Activated T-cell treated with anti-CD3 and anti-CD28 coated beads for 1 hour (primary cell): ENCODE results near the gene PTCD3.

Experiments
- DNase-seq: peaks from one replicate; pipeline ENCODE4 v3.0.0-alpha.2; 2020; ENCODE audit warnings: low read depth

The PTCD3 gene

DNA sequence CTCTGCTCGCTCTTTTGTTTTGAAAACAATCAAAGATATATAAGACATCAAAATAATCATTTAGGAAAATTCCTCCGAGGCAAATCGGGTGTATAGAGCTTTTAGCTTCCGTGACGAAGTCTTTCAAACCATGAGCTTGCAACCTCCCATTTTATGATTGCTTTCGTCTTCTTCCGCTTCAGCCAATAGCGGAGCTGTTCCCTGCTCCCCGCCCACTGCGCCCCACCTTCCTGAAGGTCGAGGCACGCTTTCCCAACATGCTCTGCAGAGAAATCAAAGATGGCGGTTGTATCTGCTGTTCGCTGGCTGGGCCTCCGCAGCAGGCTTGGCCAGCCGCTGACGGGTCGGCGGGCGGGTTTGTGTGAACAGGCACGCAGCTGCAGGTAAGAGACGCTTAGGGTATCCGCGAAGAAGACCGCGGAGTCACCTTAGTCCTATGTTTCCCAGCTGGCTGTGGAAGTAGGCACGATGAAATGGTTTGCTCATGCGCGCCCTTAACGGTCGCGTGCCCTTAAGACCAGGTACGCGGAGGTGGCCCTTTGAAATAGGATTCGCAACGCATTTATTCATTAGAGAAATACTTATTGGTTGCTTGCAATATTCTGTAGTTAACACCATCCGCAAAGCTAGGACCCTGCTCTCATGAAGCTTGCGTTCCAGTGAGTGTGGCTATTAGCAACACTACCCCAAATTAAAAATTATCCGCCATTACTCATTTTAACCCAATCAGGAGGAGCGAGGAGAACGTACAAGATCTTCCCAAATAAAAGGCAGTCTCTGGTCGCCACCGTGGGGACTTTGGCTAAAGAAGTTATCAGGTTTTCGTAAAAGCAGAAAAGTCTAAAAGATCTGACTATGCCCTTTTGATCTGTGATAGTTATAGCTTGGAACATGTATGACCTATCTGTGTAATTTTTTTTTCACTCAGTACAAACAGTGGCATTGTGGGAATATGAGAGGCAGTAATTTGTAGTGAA lies at the start of gene PTCD3:
Gene PTCD3 (plus strand): TSS at position 267 of the 977 bp plus-strand sequence. CDS start 13 bp downstream, at position 280.
- DNase-seq = peak; percentile 88

DNA sequence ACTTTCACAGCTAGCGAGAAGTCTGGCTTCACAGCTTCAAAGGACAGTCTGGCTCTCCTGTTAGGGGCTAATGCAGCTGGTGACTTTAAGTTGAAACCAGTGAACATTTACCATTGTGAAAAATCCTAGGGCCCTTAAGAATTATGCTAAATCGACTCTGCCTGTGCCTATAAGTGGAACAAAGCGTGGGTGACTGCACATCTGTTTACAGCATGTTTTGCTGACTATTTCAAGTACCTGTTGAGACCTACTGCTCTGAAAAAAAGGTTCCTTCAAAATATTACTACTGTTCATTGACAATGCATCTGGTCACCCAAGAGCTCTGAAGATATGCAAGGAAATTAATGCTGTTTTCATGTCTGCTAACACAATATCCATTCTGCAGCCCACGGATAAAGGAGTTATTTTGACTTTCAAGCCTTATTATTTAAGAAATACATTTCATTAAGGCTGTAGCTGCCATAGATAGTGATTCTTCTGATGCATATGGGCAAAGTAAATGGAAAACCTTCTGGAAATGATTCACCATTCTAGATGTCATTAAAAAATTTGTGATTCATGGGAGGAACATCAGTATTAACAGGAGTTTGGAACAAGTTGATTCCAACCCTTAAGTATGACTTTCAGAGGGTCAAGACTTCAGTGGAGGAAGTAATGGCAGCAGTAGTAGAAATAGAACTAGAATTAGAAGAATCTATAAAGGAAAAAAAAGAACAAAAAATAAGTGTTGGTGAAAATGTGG lies 49.3 kb upstream of the PTCD3 start:
- no peak for DNase-seq

DNA sequence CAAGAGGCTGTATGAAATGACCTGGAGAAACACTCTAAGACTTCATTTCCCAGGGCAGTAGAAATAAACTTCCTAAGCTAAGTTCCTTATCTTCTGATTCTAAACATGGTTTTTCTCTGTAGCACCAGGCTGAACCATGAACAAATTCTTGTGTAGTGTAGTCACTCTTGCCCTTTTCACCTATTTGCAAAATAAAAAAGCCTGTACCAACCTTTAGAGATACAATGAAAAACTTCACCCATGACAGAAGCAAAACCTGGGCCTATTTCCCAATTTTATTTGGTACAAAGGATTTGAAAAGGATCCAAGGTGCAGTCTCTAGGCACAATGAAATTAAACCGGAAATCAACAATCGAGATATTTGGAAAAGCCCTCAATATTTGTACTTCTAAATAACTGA lies 44.0 kb upstream of the PTCD3 start:
- DNase-seq = no peak

DNA sequence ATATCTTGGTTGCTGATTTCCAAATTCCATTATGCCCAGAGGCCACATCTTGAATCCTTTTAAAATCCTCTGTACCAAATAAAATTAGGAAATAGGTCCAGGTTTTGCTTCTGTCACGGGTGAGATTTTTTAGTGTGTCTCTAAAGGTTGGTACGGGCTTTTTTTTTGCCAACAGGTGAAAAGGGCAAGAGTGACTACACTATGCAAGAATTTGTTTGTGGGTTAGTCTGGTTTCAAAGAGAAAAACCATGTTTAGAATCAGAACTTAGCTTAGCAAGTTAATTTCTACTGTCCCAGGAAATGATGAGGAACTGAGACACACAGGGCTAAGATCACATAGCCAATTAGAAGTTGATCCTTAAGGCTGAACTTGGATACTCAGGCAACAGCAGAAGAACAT lies 42.0 kb upstream of the PTCD3 start:
- DNase-seq = no peak

DNA sequence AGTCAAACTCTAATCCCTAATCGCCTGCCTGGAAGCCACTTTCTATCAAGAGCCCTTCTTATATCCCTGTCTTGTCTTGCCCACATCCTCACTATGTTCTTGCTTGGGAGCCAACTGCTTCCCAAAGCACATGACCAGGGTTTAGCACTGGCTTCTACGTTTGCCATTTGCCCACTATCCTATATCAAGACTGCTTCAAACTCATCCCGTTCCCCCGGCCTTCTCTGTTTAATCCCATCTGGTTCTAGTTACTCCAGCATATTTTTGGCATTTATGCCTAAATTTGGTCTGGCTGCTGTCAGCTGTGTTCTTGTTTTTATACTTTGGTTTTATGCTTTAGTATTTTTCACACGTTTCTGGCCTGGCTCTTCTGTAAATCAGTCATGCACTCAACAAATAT lies 40.5 kb upstream of the PTCD3 start:
- DNase-seq = no peak

GRCh38 chr2:86066007-86066578 lies 39.9 kb upstream of the PTCD3 start:
- no peak for DNase-seq

DNA sequence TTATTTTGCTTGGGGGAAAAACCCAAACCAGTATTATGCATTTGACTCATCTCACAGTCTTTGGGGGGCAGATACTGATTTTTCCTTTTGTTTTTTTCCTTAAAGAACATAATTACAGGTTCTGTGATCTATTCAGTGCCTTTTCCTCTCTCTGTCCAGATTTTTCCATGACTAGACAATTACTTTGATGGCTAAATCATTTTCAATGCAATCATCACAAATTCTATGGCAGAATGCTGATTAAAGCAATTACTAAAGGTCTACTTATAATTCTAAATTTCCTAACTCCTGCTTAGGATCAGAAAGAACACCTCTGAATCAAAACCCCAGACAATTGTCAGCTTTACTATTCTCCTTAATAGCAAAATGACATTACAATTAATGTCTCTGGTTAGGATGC lies 39.1 kb upstream of the PTCD3 start:
- DNase-seq = no peak

DNA sequence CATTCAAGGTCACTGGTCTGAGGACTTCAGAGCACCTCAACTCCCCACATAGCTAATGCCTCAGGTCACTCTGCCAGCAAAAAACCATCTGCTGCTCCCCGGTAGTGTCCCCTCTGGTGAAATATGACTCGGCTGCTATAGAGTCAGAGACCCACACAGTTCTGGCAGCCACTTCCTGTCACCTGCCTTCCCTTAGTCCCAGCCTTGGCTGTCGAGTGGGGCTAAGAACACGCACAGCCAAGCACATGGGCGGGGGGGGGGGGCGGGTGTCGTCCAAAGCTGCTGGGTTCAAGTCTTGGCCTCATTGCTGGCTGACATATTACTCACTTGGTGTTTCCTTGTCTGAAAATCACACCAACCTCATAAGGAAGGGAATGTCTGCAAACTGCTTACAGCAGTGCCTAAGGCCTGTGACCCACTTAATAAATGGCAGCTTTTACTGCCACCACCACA lies 37.9 kb upstream of the PTCD3 start:
- peak; percentile 25 for DNase-seq

GRCh38 chr2:86068648-86069047 lies 37.4 kb upstream of the PTCD3 start:
- DNase-seq = no peak

- no peak for DNase-seq
Observed at GRCh38 chr2:86069091-86069685, 36.8 kb upstream of the PTCD3 start.

- no peak for DNase-seq
Observed at GRCh38 chr2:86069783-86070339, 36.2 kb upstream of the PTCD3 start.

GRCh38 chr2:86070868-86071267 lies 35.2 kb upstream of the PTCD3 start:
- DNase-seq = no peak

GRCh38 chr2:86072271-86072858 lies 33.7 kb upstream of the PTCD3 start:
- DNase-seq = no peak

GRCh38 chr2:86073225-86073624 lies 32.8 kb upstream of the PTCD3 start:
- no peak for DNase-seq

DNA sequence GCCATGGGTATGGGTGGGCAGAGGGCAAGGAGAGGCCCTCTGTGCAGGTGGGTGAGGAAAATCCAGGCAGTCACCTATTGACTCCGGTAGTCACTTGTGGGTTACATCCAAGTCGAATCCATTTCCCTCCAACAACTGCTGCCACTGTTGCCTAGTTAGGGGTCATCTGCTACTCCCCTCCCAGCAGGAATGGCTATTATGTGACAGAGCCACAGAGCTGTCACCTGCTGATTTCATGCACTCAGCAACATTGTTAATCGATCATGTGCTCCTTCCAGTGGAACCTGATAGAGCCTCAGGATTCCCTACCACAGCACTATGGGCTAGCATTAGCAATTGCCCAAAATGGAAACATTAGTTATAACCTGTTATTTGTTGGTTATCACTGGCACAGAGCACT lies 31.8 kb upstream of the PTCD3 start:
- DNase-seq = no peak

DNA sequence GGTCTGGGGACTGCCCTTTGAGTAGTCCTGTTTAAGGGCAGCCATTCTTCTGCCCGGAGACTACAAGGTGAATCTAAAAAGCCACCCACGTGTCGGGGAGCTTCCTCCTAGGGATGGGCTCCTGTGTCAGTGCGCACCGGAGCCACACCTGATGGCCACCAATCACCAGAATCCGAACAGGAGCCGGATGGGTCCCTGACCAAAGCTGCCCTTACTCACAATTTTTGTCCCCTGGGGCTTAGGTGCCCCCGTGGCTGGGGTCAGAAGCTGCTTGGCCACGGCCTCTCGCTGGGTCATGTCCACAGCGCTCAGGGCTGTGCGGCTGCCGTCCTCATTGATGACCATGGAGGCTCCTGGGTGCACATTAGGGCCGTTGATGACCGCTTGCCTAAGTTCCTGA lies 31.2 kb upstream of the PTCD3 start:
- DNase-seq = no peak

GRCh38 chr2:86075886-86076285 lies 30.1 kb upstream of the PTCD3 start:
- no peak for DNase-seq

GRCh38 chr2:86078774-86079545 lies 27.1 kb upstream of the PTCD3 start:
- no peak for DNase-seq

- peak; percentile 82 for DNase-seq
Observed at GRCh38 chr2:86079981-86080911, 25.8 kb upstream of the PTCD3 start.

- no peak for DNase-seq
Observed at GRCh38 chr2:86081724-86082123, 24.3 kb upstream of the PTCD3 start.
